Ovary (tissue), 9 donors: ENCODE data around the gene TBPL1. TPM values are rescaled to one million over a fixed set of nuclear protein-coding genes. Genes with fewer than 3 reads are reported as not detected.

Experiments used
- DNase-seq, 5 donors: peaks; one replicate each; pipeline ENCODE4 v3.0.0-alpha.2; 2019 to 2020
- H3K27ac ChIP-seq, 2 donors: fragments of 200-600 bp; one replicate each; pipeline versions ENCODE4 v1.5.1 to v1.8.0; 2019 to 2022
- H3K27me3 ChIP-seq: fragments of 200-600 bp; one replicate; pipeline ENCODE4 v1.8.0; 2022
- H3K36me3 ChIP-seq: fragments of 200-600 bp; sonication (generic); one replicate; pipeline ENCODE4 v1.5.1; 2019
- H3K4me1 ChIP-seq: one replicate; pipeline ENCODE4 v1.8.1; 2013; ENCODE audit warnings: mild to moderate bottlenecking, moderate library complexity; ENCODE audit not compliant: insufficient read depth
- H3K4me3 ChIP-seq: fragments of 200-600 bp; sonication (generic); one replicate; pipeline ENCODE4 v1.5.1; 2017
- H3K9me3 ChIP-seq, 2 donors: fragments of 200-600 bp in 1 of 2; sonication (generic) in 1 of 2; one replicate each; pipeline versions ENCODE4 v1.5.1 to v1.8.1; 2013 to 2019; ENCODE audit warnings: mild to moderate bottlenecking in 1 of 2, moderate library complexity in 1 of 2
- CTCF ChIP-seq, 3 donors: fragments of 450-650 bp in 2 of 3; fragments of 200-600 bp in 1 of 3; IDR thresholded peaks; one replicate each; pipeline versions ENCODE4 v1.5.1 to v1.8.0; 2016 to 2022; ENCODE audit warnings: antibody characterized with exemption in 3 of 3, mild to moderate bottlenecking in 1 of 3
- EP300 ChIP-seq: sonication (generic); formaldehyde crosslinking; IDR thresholded peaks from one replicate; pipeline ENCODE4 v1.6.1; 2017; ENCODE audit warnings: antibody characterized with exemption
- POLR2A ChIP-seq: fragments of 450-650 bp; IDR thresholded peaks from one replicate; pipeline ENCODE4 v1.6.1; 2017; ENCODE audit warnings: antibody characterized with exemption, mild to moderate bottlenecking, moderate library complexity
- WGBS, 3 donors: extraction: QIAGEN DNeasy Blood & Tissue Kit in 1 of 3; methylation state at CpG; one replicate each; pipeline versions ENCODE4 v1.1.5 to v1.1.7; 2013 to 2017; 5-methylcytosine and 5-hydroxymethylcytosine counted together
- intact Hi-C, 4 donors: fragments of 100-400 bp; cut with DNase I; formaldehyde crosslinking; loops; one replicate each; pipeline versions ENCODE4 v1.11.0 to v1.15.1; 2022 to 2023
- polyA plus RNA-seq, 2 donors: library from polyadenylated mRNA; stranded (reverse); fragments of 200-250 nt in 1 of 2; fragments of 350-450 nt in 1 of 2; fragmentation: Illumina TruSeq in 1 of 2; extraction: RNeasy Lipid Tissue Mini Kit (QIAGEN cat#74804) in 1 of 2; gene quantifications; one replicate each; pipeline ENCODE4 v1.2.3, GENCODE V29; 2013 to 2014
- total RNA-seq, 7 donors: library from RNA; depleted of rRNA in 2 of 7; stranded (reverse); fragments of >200 nt in 2 of 7; fragmentation: NEBNext Ultra II Directional in 3 of 7; extraction: Animal tissue kit (Norgen Biotek cat#: 25700) in 3 of 7; gene quantifications; one replicate each; pipeline versions ENCODE4 v1.1.0 to v1.2.4, GENCODE V29; 2016 to 2023
- donor health status: DM: no; HTN: no; CAD: no; lungs with moderate emphysema.
- donor health status: DM: no; HTN: no; CAD: no.
- donor health status: Bipolar disorder and iron deficiency.
- donor health status: DM: yes; HTN: yes; CAD: no.
- donor health status: DM: no; HTN: no; CAD: no.
- donor health status: DM: yes; HTN: yes; CAD: no.

The TBPL1 gene
- total and polyA plus RNA-seq, 9 donors = 13.3 to 25.2 (median 18.6) TPM

GRCh38 chr6:134002821-134003220, 49.8 kb downstream of the TBPL1 start:
- WGBS, 3 donors = 86 to 96% (median 92%) methylated on average over 5 of the region's 5 CpGs
- DNase-seq = no peak
- intact Hi-C loops = no loop called here
- H3K36me3 ChIP-seq = no peaks in the 10 kb centered on the region
- H3K27ac ChIP-seq = no peak overlapping the region
- no peaks in the 10 kb centered on the region for H3K27me3 ChIP-seq
- H3K9me3 ChIP-seq = no peaks in the 10 kb centered on the region
- TF ChIP-seq EP300 (no peak), POLR2A (no peak), CTCF (IDR thresholded peaks at IDR 0.05) (no peak)
- no peaks in the 10 kb centered on the region for H3K4me1 ChIP-seq
- no peak overlapping the region for H3K4me3 ChIP-seq

- intact Hi-C loops = no loop called here
- no peaks in the 10 kb centered on the region for H3K4me1 ChIP-seq
- no peak overlapping the region for H3K4me3 ChIP-seq
- no peaks in the 10 kb centered on the region for H3K36me3 ChIP-seq
- 69 to 75% (median 73%) methylated on average over 5 of the region's 5 CpGs for WGBS, 3 donors
- H3K9me3 ChIP-seq = no peaks in the 10 kb centered on the region
- no peak for DNase-seq
- TF ChIP-seq POLR2A (no peak), CTCF (IDR thresholded peaks at IDR 0.05) (no peak), EP300 (no peak)
- H3K27ac ChIP-seq = no peak overlapping the region
- H3K27me3 ChIP-seq = no peaks in the 10 kb centered on the region
Measured at GRCh38 chr6:134003542-134003951, 50.5 kb downstream of the TBPL1 start.

- Histone ChIP-seq H3K36me3 (no peaks in the 10 kb centered on the region), H3K27ac (no peak overlapping the region), H3K4me1 (no peaks in the 10 kb centered on the region), H3K9me3 (no peaks in the 10 kb centered on the region), H3K4me3 (no peak overlapping the region), H3K27me3 (no peaks in the 10 kb centered on the region)
- DNase-seq = no peak
- 73 to 78% (median 75%) methylated on average over 4 of the region's 4 CpGs for WGBS, 3 donors
- intact Hi-C loops = no loop called here
- TF ChIP-seq EP300 (no peak), POLR2A (no peak)
Measured at GRCh38 chr6:134004714-134005113, 51.7 kb downstream of the TBPL1 start.

GRCh38 chr6:134005800-134006199, 52.8 kb downstream of the TBPL1 start:
- no peaks in the 10 kb centered on the region for H3K9me3 ChIP-seq
- no peaks in the 10 kb centered on the region for H3K27me3 ChIP-seq
- TF ChIP-seq POLR2A = no peak
- no peak for TF ChIP-seq EP300
- TF ChIP-seq CTCF (IDR thresholded peaks at IDR 0.05) = no peak
- no peak for DNase-seq
- H3K4me3 ChIP-seq = no peak overlapping the region
- no peak overlapping the region for H3K27ac ChIP-seq
- intact Hi-C loops = no loop called here
- H3K4me1 ChIP-seq = no peaks in the 10 kb centered on the region
- 73 to 79% (median 77%) methylated on average over 6 of the region's 6 CpGs for WGBS, 3 donors
- no peaks in the 10 kb centered on the region for H3K36me3 ChIP-seq

- TF ChIP-seq EP300 (no peak), POLR2A (no peak), CTCF (IDR thresholded peaks at IDR 0.05) (no peak)
Measured at GRCh38 chr6:134007077-134007476, 54.1 kb downstream of the TBPL1 start.

More at GRCh38 chr6:134007077-134007476, 54.1 kb downstream of the TBPL1 start:
- 79 to 81% (median 80%) methylated on average over 4 of the region's 4 CpGs for WGBS, 3 donors
- Histone ChIP-seq H3K4me3 (no peak overlapping the region), H3K9me3 (no peaks in the 10 kb centered on the region), H3K4me1 (no peaks in the 10 kb centered on the region), H3K27ac (no peak overlapping the region), H3K36me3 (no peaks in the 10 kb centered on the region), H3K27me3 (no peaks in the 10 kb centered on the region)
- intact Hi-C loops = no loop called here
- DNase-seq = no peak
